Karpas-422 (cell line): Measurements from ENCODE around the gene TMEM229A. TPM values are rescaled to one million over a fixed set of nuclear protein-coding genes. Genes with fewer than 3 reads are reported as not detected.

ENCODE experiments used
- DNase-seq: peaks from one replicate; pipeline ENCODE4 v3.0.0-alpha.2; 2015
- H2AFZ ChIP-seq: fragments of 200-600 bp; sonication (generic); 2 replicates; pipeline ENCODE4 v1.6.1; 2014; ENCODE audit warnings: antibody characterized with exemption, low read length, mixed read lengths
- H3K27ac ChIP-seq: fragments of 200-600 bp; sonication (generic); 2 replicates; pipeline ENCODE4 v1.5.1; 2014; ENCODE audit warnings: mild to moderate bottlenecking, low read length, moderate library complexity
- H3K27me3 ChIP-seq: fragments of 200-600 bp; sonication (generic); 2 replicates; pipeline ENCODE4 v1.6.1; 2014; ENCODE audit warnings: low read length, mixed read lengths
- H3K36me3 ChIP-seq: fragments of 200-600 bp; sonication (generic); 2 replicates; pipeline ENCODE4 v1.6.1; 2014; ENCODE audit warnings: low read length, mixed read lengths; ENCODE audit not compliant: insufficient read depth
- H3K4me1 ChIP-seq: fragments of 200-600 bp; sonication (generic); 2 replicates; pipeline ENCODE4 v1.6.1; 2014; ENCODE audit warnings: mild to moderate bottlenecking, low read length, mixed read lengths
- H3K4me2 ChIP-seq: fragments of 200-600 bp; sonication (generic); 2 replicates; pipeline ENCODE4 v1.6.1; 2014; ENCODE audit warnings: low read length, low read depth, mild to moderate bottlenecking; ENCODE audit not compliant: poor library complexity, severe bottlenecking
- H3K4me3 ChIP-seq: fragments of 200-600 bp; sonication (generic); 2 replicates; pipeline ENCODE4 v1.5.1; 2014; ENCODE audit warnings: mild to moderate bottlenecking, antibody characterized with exemption, low read length, mixed read lengths
- H3K79me2 ChIP-seq: fragments of 200-600 bp; sonication (generic); 2 replicates; pipeline ENCODE4 v1.6.1; 2014; ENCODE audit warnings: mild to moderate bottlenecking, low read length, mixed read lengths
- H3K9ac ChIP-seq: fragments of 200-600 bp; sonication (generic); 2 replicates; pipeline ENCODE4 v1.6.0; 2014; ENCODE audit warnings: low read length
- H3K9me2 ChIP-seq: fragments of 200-600 bp; sonication (generic), shearing (Covaris generic); replicated peaks from 2 replicates; pipeline ENCODE4 v1.6.0; 2014; ENCODE audit warnings: mild to moderate bottlenecking, low read length, moderate library complexity; ENCODE audit not compliant: insufficient read depth
- H3K9me3 ChIP-seq: fragments of 300-700, 200-600 bp; sonication (generic); 2 replicates; pipeline ENCODE4 v1.6.1; 2014; ENCODE audit warnings: low read length, mixed read lengths
- H4K20me1 ChIP-seq: fragments of 200-600 bp; sonication (generic); 2 replicates; pipeline ENCODE4 v1.6.1; 2014; ENCODE audit warnings: mild to moderate bottlenecking, antibody characterized with exemption, low read length, low read depth; ENCODE audit not compliant: insufficient read depth
- total RNA-seq: library from RNA; depleted of rRNA; stranded (reverse); fragments of >200 nt; shearing (Covaris generic); gene quantifications from 2 replicates; pipeline ENCODE4 v1.2.3, GENCODE V29; 2014; ENCODE audit warnings: low replicate concordance

TMEM229A gene
- total RNA-seq, 1 experiment from 2014 or later: not detected

GRCh38 chr7:124062171-124062570 is 29.3 kb upstream of the TMEM229A start:
- Histone ChIP-seq H3K9ac (no peak overlapping the region), H2AFZ (no peak overlapping the region), H3K9me3 (no peaks in the 10 kb centered on the region), H3K4me1 (no peaks in the 10 kb centered on the region), H4K20me1 (no peaks in the 10 kb centered on the region), H3K79me2 (no peaks in the 10 kb centered on the region), H3K4me3 (no peak overlapping the region), H3K36me3 (no peaks in the 10 kb centered on the region), H3K27ac (no peak overlapping the region), H3K27me3 (no peaks in the 10 kb centered on the region), H3K9me2 (no peaks in the 10 kb centered on the region), H3K4me2 (no peak overlapping the region)
- no peak for DNase-seq

GRCh38 chr7:124060528-124060927 is 27.7 kb upstream of the TMEM229A start:
- no peak overlapping the region for H2AFZ ChIP-seq
- H3K27ac ChIP-seq: no peak overlapping the region
- H3K9me3 ChIP-seq: no peaks in the 10 kb centered on the region
- H3K4me2 ChIP-seq: no peak overlapping the region
- no peaks in the 10 kb centered on the region for H3K27me3 ChIP-seq
- H3K9ac ChIP-seq: no peak overlapping the region
- DNase-seq: no peak
- H3K4me1 ChIP-seq: no peaks in the 10 kb centered on the region
- H3K36me3 ChIP-seq: no peaks in the 10 kb centered on the region
- H3K4me3 ChIP-seq: no peak overlapping the region
- no peaks in the 10 kb centered on the region for H3K79me2 ChIP-seq
- no peaks in the 10 kb centered on the region for H4K20me1 ChIP-seq
- H3K9me2 ChIP-seq: no peaks in the 10 kb centered on the region

GRCh38 chr7:124059375-124059774 is 26.5 kb upstream of the TMEM229A start:
- H3K36me3 ChIP-seq: no peaks in the 10 kb centered on the region
- H3K4me1 ChIP-seq: no peaks in the 10 kb centered on the region
- H3K27me3 ChIP-seq: no peaks in the 10 kb centered on the region
- H3K9ac ChIP-seq: no peak overlapping the region
- H2AFZ ChIP-seq: no peak overlapping the region
- no peak for DNase-seq
- no peaks in the 10 kb centered on the region for H4K20me1 ChIP-seq
- H3K4me2 ChIP-seq: no peak overlapping the region
- no peak overlapping the region for H3K4me3 ChIP-seq
- H3K79me2 ChIP-seq: no peaks in the 10 kb centered on the region
- no peaks in the 10 kb centered on the region for H3K9me3 ChIP-seq
- H3K27ac ChIP-seq: no peak overlapping the region
- no peaks in the 10 kb centered on the region for H3K9me2 ChIP-seq

- no peaks in the 10 kb centered on the region for H3K9me3 ChIP-seq
- H3K9me2 ChIP-seq: no peaks in the 10 kb centered on the region
- H4K20me1 ChIP-seq: no peaks in the 10 kb centered on the region
- H3K79me2 ChIP-seq: no peaks in the 10 kb centered on the region
- no peak overlapping the region for H3K9ac ChIP-seq
- H3K4me3 ChIP-seq: no peak overlapping the region
- H3K4me1 ChIP-seq: no peaks in the 10 kb centered on the region
- no peak for DNase-seq
- no peaks in the 10 kb centered on the region for H3K36me3 ChIP-seq
- no peak overlapping the region for H3K4me2 ChIP-seq
- no peak overlapping the region for H3K27ac ChIP-seq
- no peaks in the 10 kb centered on the region for H3K27me3 ChIP-seq
- no peak overlapping the region for H2AFZ ChIP-seq
Measured at GRCh38 chr7:124058515-124058914, 25.6 kb upstream of the TMEM229A start.

- no peaks in the 10 kb centered on the region for H3K79me2 ChIP-seq
- no peak overlapping the region for H3K4me3 ChIP-seq
- no peaks in the 10 kb centered on the region for H3K36me3 ChIP-seq
- H3K9me3 ChIP-seq: no peaks in the 10 kb centered on the region
- H2AFZ ChIP-seq: no peak overlapping the region
- H3K4me2 ChIP-seq: no peak overlapping the region
- no peaks in the 10 kb centered on the region for H3K27me3 ChIP-seq
- no peak overlapping the region for H3K9ac ChIP-seq
- no peaks in the 10 kb centered on the region for H3K4me1 ChIP-seq
- H4K20me1 ChIP-seq: no peaks in the 10 kb centered on the region
- no peak overlapping the region for H3K27ac ChIP-seq
- H3K9me2 ChIP-seq: no peaks in the 10 kb centered on the region
- no peak for DNase-seq
Measured at GRCh38 chr7:124057872-124058271, 25.0 kb upstream of the TMEM229A start.

- H3K4me3 ChIP-seq: no peak overlapping the region
- no peaks in the 10 kb centered on the region for H3K36me3 ChIP-seq
- no peak overlapping the region for H2AFZ ChIP-seq
- DNase-seq: no peak
- no peak overlapping the region for H3K9ac ChIP-seq
- no peak overlapping the region for H3K4me2 ChIP-seq
- no peak overlapping the region for H3K27ac ChIP-seq
- H3K9me2 ChIP-seq: no peaks in the 10 kb centered on the region
- H3K27me3 ChIP-seq: no peaks in the 10 kb centered on the region
- no peaks in the 10 kb centered on the region for H4K20me1 ChIP-seq
- no peaks in the 10 kb centered on the region for H3K79me2 ChIP-seq
- H3K9me3 ChIP-seq: no peaks in the 10 kb centered on the region
- H3K4me1 ChIP-seq: no peaks in the 10 kb centered on the region
Measured at GRCh38 chr7:124056234-124056633, 23.4 kb upstream of the TMEM229A start.

GRCh38 chr7:124051681-124052377 is 19.0 kb upstream of the TMEM229A start:
- H3K36me3 ChIP-seq: no peaks in the 10 kb centered on the region
- H2AFZ ChIP-seq: no peak overlapping the region
- no peak overlapping the region for H3K27ac ChIP-seq
- H3K4me2 ChIP-seq: no peak overlapping the region
- no peak overlapping the region for H3K4me3 ChIP-seq
- no peaks in the 10 kb centered on the region for H3K4me1 ChIP-seq
- DNase-seq: no peak
- no peaks in the 10 kb centered on the region for H3K9me2 ChIP-seq
- no peaks in the 10 kb centered on the region for H3K27me3 ChIP-seq
- no peaks in the 10 kb centered on the region for H3K79me2 ChIP-seq
- H3K9ac ChIP-seq: no peak overlapping the region
- H4K20me1 ChIP-seq: no peaks in the 10 kb centered on the region
- no peaks in the 10 kb centered on the region for H3K9me3 ChIP-seq

- no peak for DNase-seq
- H4K20me1 ChIP-seq: no peaks in the 10 kb centered on the region
- H3K36me3 ChIP-seq: no peaks in the 10 kb centered on the region
- H3K4me3 ChIP-seq: no peak overlapping the region
- no peak overlapping the region for H3K9ac ChIP-seq
- no peak overlapping the region for H3K27ac ChIP-seq
- H3K27me3 ChIP-seq: no peaks in the 10 kb centered on the region
- H3K4me2 ChIP-seq: no peak overlapping the region
- peaks cover 6% of the 10 kb centered on the region for H3K4me1 ChIP-seq
- H3K79me2 ChIP-seq: no peaks in the 10 kb centered on the region
- H2AFZ ChIP-seq: no peak overlapping the region
- no peaks in the 10 kb centered on the region for H3K9me2 ChIP-seq
- H3K9me3 ChIP-seq: no peaks in the 10 kb centered on the region
Measured at GRCh38 chr7:124042826-124043225, 10.0 kb upstream of the TMEM229A start.
